Loucy (cell line): Measurements from ENCODE around the gene TTC39B.

Experiments used
- EZH2phosphoT487 ChIP-seq: fragments of 200-600 bp; IDR thresholded peaks from 2 replicates; pipeline ENCODE4 v1.6.1; 2018; ENCODE audit warnings: antibody characterized with exemption, mild to moderate bottlenecking, moderate library complexity, borderline replicate concordance
- TF ChIP-seq, protein P1 (sequence below): fragments of 200-600 bp; sonication (generic); conservative IDR thresholded peaks from 2 replicates; pipeline ENCODE4 v1.5.1; 2014; ENCODE audit warnings: mild to moderate bottlenecking, antibody characterized with exemption, low read length

DNA sequence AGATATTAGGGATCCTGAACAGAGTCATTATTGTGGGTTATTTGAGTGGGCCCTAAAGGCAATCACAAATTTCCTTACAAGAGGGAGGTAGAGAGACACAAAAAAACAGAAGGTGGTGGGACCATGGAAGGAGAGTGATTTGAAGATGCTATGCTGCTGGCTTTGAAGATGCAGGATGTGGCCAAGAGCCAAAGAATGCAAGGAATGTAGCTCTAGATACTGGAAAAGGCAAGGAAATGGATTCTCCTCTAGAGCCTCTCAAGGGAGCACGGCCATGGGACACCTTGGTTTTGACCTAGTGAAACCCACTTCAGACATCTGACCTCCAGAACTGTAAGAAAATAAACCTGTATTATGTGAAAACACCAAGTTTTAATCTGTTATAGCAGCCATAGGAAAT, 53.8 kb downstream of the TTC39B start:
- TF ChIP-seq, protein P1, sequence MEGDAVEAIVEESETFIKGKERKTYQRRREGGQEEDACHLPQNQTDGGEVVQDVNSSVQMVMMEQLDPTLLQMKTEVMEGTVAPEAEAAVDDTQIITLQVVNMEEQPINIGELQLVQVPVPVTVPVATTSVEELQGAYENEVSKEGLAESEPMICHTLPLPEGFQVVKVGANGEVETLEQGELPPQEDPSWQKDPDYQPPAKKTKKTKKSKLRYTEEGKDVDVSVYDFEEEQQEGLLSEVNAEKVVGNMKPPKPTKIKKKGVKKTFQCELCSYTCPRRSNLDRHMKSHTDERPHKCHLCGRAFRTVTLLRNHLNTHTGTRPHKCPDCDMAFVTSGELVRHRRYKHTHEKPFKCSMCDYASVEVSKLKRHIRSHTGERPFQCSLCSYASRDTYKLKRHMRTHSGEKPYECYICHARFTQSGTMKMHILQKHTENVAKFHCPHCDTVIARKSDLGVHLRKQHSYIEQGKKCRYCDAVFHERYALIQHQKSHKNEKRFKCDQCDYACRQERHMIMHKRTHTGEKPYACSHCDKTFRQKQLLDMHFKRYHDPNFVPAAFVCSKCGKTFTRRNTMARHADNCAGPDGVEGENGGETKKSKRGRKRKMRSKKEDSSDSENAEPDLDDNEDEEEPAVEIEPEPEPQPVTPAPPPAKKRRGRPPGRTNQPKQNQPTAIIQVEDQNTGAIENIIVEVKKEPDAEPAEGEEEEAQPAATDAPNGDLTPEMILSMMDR = no peak
- TF ChIP-seq EZH2phosphoT487 = no peak
